ENCODE data around the gene EHD2. TPM values are rescaled to one million over a fixed set of nuclear protein-coding genes. Genes with fewer than 3 reads are reported as not detected.
A peak's percentile ranks its signal among the peaks of the same experiment; 100 is the strongest.
"Not testable (repeated sequence)": the region's sequence is repeated elsewhere in the genome, so short reads cannot be mapped to it uniquely, and the experiment has no call there.

EHD2 gene
- total RNA-seq, 1 experiment from 2014 or later, result not detected

- DNase-seq (ENCODE audit: low spot score), result no peak
- in situ Hi-C loops (cut with HindIII; ENCODE audit: low sequenced_read_pairs), result no loop called here
Observed at GRCh38 chr19:47740866-47741519, 27.8 kb downstream of the EHD2 start.

GRCh38 chr19:47741544-47742140 is 28.4 kb downstream of the EHD2 start:
- in situ Hi-C loops (cut with HindIII; ENCODE audit: low sequenced_read_pairs), result no loop called here
- DNase-seq (ENCODE audit: low spot score), result no peak

DNA sequence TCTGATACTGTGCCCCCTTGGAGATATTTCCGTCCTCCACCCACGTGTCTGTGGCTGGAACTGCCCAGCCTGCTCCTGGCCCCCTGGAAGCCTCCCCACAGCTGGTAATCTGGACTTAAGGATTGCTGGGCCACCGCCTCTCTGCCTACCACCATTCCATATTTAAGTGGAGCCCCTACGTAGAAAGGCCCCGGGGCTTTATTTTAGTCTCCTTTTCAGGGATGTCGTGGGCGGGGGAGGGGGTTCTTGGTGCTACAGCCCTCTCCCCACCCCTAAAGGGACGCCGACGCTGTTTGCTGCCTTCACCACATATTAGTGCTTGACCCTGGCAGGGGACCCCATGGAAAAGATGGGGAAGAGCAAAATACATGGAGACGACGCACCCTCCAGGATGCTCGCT is 29.4 kb downstream of the EHD2 start:
- no peak for DNase-seq (ENCODE audit: low spot score)
- in situ Hi-C loops (cut with HindIII; ENCODE audit: low sequenced_read_pairs), result no loop called here

DNA sequence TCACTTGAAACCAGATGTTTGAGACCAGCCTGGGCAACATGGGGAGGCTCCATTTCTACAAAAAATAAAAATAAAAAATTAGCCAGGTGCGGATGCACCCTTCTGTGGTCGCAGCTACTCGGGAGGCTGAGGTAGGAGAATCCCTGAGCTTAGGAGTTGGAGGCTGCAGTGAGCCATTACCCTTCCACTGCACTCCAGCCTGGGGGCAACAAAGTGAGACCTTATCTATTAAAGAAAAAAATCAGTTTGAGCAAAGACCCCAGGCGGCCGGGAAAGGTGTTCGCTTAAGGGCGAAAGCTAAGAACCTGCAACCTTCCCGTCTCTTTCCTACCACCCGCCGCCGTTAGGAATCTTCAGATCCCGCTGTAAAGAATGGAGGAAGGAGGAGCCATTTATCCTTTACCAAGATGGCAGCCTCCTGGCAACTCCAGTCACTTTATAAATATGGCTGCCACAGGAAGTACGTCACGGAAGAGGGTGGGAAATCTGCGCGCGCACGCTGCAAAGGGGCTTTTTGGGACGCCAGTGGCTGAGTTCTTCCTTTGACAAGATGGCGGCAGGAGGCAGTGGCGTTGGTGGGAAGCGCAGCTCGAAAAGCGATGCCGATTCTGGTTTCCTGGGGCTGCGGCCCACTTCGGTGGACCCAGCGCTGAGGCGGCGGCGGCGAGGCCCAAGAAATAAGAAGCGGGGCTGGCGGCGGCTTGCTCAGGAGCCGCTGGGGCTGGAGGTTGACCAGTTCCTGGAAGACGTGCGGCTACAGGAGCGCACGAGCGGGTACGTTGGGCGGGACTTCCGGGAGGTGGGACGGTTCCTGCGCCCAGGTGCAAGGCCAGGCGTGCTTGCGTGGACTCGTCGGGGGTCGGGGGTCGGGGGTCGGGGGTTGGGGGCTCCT is 32.0 kb downstream of the EHD2 start, which contains the start of gene NOP53:
TSS of gene NOP53 (plus strand) at position 537 of the 892 bp plus-strand sequence. CDS start at position 551, 14 bp downstream.
- DNase-seq (ENCODE audit: low spot score), result peak; percentile 97
- in situ Hi-C loops (cut with HindIII; ENCODE audit: low sequenced_read_pairs), result no loop called here

- DNase-seq (ENCODE audit: low spot score); in situ Hi-C loops (cut with HindIII; ENCODE audit: low sequenced_read_pairs): not testable (repeated sequence)
Observed at GRCh38 chr19:47746129-47746528, 32.9 kb downstream of the EHD2 start.

- in situ Hi-C loops (cut with HindIII; ENCODE audit: low sequenced_read_pairs), result no loop called here
- DNase-seq (ENCODE audit: low spot score), result no peak
Observed at GRCh38 chr19:47749326-47749725, 36.1 kb downstream of the EHD2 start.

DNA sequence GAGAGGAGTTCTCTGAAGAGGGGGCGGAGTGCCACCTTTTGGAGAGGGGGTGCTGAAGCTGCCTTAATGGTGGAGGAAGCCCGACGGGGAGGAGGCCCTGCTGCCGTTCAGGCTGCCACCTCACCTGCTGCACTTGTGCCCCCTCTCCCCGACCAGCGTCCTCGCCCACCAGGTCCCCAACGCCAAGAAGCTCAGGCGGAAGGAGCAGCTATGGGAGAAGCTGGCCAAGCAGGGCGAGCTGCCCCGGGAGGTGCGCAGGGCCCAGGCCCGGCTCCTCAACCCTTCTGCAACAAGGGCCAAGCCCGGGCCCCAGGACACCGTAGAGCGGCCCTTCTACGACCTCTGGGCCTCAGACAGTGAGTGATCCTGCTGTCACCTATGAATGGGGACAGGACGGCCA is 37.5 kb downstream of the EHD2 start:
- DNase-seq (ENCODE audit: low spot score), result no peak
- in situ Hi-C loops (cut with HindIII; ENCODE audit: low sequenced_read_pairs), result no loop called here

GRCh38 chr19:47752440-47753211 is 39.4 kb downstream of the EHD2 start:
- no peak for DNase-seq (ENCODE audit: low spot score)

GRCh38 chr19:47754206-47755064 is 41.2 kb downstream of the EHD2 start:
- in situ Hi-C loops (cut with HindIII; ENCODE audit: low sequenced_read_pairs), result no loop called here
- no peak for DNase-seq (ENCODE audit: low spot score)

More at GRCh38 chr19:47752440-47753211, 39.4 kb downstream of the EHD2 start:
- in situ Hi-C loops (cut with HindIII; ENCODE audit: low sequenced_read_pairs), result no loop called here

- no peak for DNase-seq (ENCODE audit: low spot score)
Observed at GRCh38 chr19:47755065-47755761, 42.0 kb downstream of the EHD2 start.

DNA sequence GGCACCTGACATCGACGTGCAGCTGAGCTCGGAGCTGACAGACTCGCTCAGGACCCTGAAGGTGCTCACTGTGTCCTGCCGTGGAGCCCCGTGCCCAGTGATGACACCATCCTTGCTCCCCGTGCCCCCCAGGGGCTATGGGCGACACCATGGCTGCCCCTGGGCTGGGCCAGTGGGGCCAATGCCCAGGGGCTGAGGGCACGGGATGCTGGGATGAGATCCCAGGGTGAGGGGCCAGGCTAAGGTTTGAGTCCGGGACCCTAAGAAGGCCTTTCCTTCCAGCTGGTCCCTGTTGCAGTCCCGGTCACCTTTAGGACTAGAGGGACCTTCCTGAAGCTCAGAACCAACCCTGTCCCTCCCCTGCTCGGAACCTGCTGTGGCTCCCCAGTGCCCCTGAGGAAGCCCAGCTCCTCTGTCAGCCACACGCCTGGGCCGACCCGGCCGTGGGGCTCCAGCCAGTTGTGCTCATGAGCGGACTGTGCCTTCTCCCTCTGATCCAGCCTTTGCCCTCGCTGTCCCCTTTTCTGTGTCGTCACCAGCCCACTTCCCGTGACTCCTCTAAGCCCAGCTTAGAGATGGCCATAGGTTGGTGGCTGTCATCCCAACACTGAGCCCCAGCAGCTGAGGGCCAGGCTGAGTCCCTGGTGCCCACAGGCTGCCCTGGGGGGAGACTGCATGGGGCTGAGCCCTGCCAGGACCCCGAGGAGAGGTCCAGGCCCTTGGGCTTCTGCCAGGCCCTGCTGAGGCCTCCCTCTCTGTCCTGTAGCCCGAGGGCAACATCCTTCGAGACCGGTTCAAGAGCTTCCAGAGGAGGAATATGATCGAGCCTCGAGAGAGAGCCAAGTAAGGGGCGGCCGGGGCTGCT is 42.8 kb downstream of the EHD2 start:
- in situ Hi-C loops (cut with HindIII; ENCODE audit: low sequenced_read_pairs), result no loop called here
- no peak for DNase-seq (ENCODE audit: low spot score)

More at GRCh38 chr19:47755065-47755761, 42.0 kb downstream of the EHD2 start:
- in situ Hi-C loops (cut with HindIII; ENCODE audit: low sequenced_read_pairs), result no loop called here

GRCh38 chr19:47756627-47756929 is 43.4 kb downstream of the EHD2 start:
- in situ Hi-C loops (cut with HindIII; ENCODE audit: low sequenced_read_pairs), result no loop called here
- no peak for DNase-seq (ENCODE audit: low spot score)

DNA sequence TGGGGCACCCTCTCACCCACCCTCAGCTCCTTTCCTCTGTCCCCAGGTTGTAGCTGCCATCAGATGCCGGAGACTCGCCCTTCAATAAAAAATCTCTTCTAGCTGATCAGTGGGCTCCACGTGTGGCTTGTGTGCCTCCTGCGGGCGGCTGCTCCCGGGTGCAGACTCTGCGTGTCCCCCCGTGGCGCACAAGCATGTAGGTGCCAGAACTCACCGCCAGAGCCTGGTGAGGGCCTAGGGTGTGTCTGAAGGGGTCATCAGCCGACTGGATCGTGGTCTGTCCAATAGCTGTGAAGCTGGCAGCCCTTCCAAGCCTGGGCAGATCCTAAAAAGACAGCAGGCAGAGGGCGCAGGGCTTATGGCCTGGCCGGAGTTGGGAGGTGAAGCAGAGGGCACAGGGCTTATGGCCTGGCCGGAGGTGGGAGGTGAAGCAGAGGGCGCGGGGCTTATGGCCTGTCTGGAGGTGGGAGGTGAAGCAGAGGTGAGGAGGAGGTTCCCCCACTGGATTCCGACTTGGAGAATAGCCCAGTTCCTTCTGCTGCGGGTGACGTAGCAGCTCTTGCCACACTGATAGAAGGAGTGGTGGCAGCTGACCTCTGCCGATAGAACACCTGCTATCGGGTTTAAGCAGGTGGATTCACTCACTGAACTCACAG is 43.9 kb downstream of the EHD2 start:
- no peak for DNase-seq (ENCODE audit: low spot score)
- in situ Hi-C loops (cut with HindIII; ENCODE audit: low sequenced_read_pairs), result no loop called here

GRCh38 chr19:47757617-47758442 is 44.6 kb downstream of the EHD2 start:
- in situ Hi-C loops (cut with HindIII; ENCODE audit: low sequenced_read_pairs), result no loop called here
- DNase-seq (ENCODE audit: low spot score), result no peak

DNA sequence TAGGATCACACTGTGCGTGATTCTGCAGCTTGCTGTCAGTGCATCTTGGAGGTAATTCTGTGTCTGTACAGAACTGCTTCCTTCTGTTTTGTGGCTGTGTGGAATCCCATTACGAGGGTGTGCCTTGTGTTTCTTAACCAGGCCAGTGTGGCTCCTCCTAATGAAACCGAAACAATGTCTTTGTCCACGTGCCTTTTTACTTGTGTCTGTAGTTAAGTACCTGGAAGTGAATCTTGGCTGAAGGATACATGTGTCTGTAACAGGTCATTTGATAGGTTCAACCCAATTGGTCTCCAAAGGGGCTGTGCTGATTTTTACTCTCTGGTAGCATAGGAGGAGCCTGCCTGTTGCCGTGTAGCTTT is 45.2 kb downstream of the EHD2 start:
- DNase-seq (ENCODE audit: low spot score), result no peak
- in situ Hi-C loops (cut with HindIII; ENCODE audit: low sequenced_read_pairs), result no loop called here

DNA sequence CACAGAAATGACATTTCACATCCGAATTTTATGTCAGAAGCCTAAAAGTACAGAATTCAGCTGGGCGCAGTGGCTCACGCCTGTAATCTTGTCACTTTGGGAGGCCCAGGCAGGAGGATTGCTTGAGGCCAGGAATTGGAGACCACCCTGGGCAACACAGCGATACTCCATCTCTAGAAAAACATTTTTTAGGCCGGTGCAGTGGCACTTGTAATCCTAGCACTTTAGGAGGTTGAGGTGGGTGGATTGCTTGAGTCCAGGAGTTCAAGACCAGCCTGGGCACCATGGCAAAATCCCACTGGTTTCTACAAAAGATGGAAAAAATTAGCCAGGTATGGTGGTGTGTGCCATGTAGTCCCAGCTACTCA is 47.4 kb downstream of the EHD2 start:
- DNase-seq (ENCODE audit: low spot score), result no peak
- in situ Hi-C loops (cut with HindIII; ENCODE audit: low sequenced_read_pairs), result no loop called here
